Measurements from ENCODE around the gene TXN2. TPM values are rescaled to one million over a fixed set of nuclear protein-coding genes. Genes with fewer than 3 reads are reported as not detected.

Gene TXN2
- total and polyA plus RNA-seq, 8 donors: 64.4 to 122 (median 107) TPM

GRCh38 chr22:36463783-36464184, 17.7 kb downstream of the TXN2 start:
- H3K27ac ChIP-seq: peak overlapping the region; percentile 77 to 86
- DNase-seq: no peak
- H3K4me1 ChIP-seq: peaks cover 48 to 64% of the 10 kb centered on the region in 2 donors
- ATAC-seq: peak; percentile 3
- TF ChIP-seq CTCF (IDR thresholded peaks at IDR 0.05): no peak
- H3K36me3 ChIP-seq: peaks cover 0 to 4% of the 10 kb centered on the region in 2 donors
- no peaks in the 10 kb centered on the region for H3K9me3 ChIP-seq
- intact Hi-C loops (cut with DNase I): loop anchor here (10.0 kb wide), 1 partner anchor 139 kb away; no protein-coding TSS in a partner anchor
- no peak overlapping the region for H3K4me3 ChIP-seq
- no peaks in the 10 kb centered on the region for H3K27me3 ChIP-seq

- no peaks in the 10 kb centered on the region for H3K9me3 ChIP-seq
- no peak for TF ChIP-seq CTCF (IDR thresholded peaks at IDR 0.05)
- peaks cover 33 to 60% of the 10 kb centered on the region in 2 donors for H3K4me1 ChIP-seq
- no peaks in the 10 kb centered on the region for H3K27me3 ChIP-seq
- DNase-seq (peak in 3 of 4 donors; percentile 36 to 87 (median 80)), ATAC-seq (peak; percentile 78)
- H3K4me3 ChIP-seq: no peak overlapping the region
- H3K27ac ChIP-seq: peak overlapping the region; percentile 77 to 86
- H3K36me3 ChIP-seq: peaks cover 0 to 2% of the 10 kb centered on the region in 2 donors
- intact Hi-C loops (cut with DNase I): loop anchor here (10.0 kb wide), 1 partner anchor 137 kb away; no protein-coding TSS in a partner anchor
Measured at GRCh38 chr22:36461665-36462649, 19.5 kb downstream of the TXN2 start.

- ATAC-seq: no peak
Measured at GRCh38 chr22:36460202-36460601, 21.2 kb downstream of the TXN2 start.

GRCh38 chr22:36457688-36458450, 23.6 kb downstream of the TXN2 start:
- DNase-seq (peak in 1 of 4 donors; percentile 52), ATAC-seq (no peak)
- Histone ChIP-seq H3K4me3 (no peak overlapping the region), H3K27me3 (no peaks in the 10 kb centered on the region), H3K4me1 (peaks cover 21 to 62% of the 10 kb centered on the region in 2 donors), H3K9me3 (no peaks in the 10 kb centered on the region), H3K27ac (peak overlapping the region; percentile 72 to 94), H3K36me3 (no peaks in the 10 kb centered on the region)
- intact Hi-C loops (cut with DNase I): no loop called here
- TF ChIP-seq CTCF (IDR thresholded peaks at IDR 0.05): no peak

More at GRCh38 chr22:36460202-36460601, 21.2 kb downstream of the TXN2 start:
- TF ChIP-seq CTCF (IDR thresholded peaks at IDR 0.05): no peak
- Histone ChIP-seq H3K9me3 (no peaks in the 10 kb centered on the region), H3K4me3 (no peak overlapping the region), H3K4me1 (peaks cover 25 to 59% of the 10 kb centered on the region in 2 donors), H3K27me3 (no peaks in the 10 kb centered on the region), H3K27ac (no peak overlapping the region), H3K36me3 (no peaks in the 10 kb centered on the region)
- DNase-seq: no peak
- intact Hi-C loops (cut with DNase I): loop anchor here (10.0 kb wide), 1 partner anchor 135 kb away; no protein-coding TSS in a partner anchor

All from left lung (tissue), 10 donors.